ENCODE measurements around the gene GGT7.

The GGT7 gene

DNA sequence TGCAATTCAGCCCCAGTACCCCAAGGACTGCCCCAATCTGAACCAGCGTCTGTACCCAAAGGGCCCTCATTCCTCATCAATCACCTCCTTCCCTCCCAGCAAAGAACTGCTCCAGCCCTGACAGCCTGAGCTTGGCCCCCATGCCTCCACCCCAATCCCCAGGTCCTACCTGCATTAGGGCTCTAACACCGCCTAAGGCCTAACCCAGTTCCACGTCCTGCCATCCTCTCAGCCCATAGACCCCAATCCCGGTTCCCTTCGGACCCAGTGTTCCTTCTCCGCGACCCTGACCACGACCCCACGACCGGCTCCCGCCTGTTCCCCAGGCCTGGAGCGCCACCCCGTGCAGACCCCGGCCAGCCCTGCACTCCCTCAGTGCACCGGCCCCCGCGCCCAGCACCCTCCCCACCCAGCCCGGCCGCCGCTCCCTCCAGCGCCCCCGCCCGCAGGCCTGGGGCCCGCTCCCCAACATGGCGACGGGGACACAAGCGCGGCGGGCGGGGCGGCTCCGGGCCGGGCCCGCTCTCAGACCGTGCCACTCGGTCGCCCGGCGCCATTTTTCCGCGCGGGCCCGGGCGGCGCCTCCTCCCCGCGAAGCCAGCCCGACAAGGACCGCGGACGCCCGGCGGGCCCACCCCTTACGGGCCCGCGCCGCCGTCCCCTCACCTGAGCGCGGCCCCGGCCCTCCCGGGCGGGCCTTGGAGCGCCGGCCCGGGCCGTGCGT, 47.7 kb downstream of the GGT7 start:
- H3K4me3 ChIP-seq (ENCODE audit: low read depth, low read length), result peak overlapping the region; percentile 95
- DNase-seq (ENCODE audit: low read depth), result peak; percentile 80
- TF ChIP-seq MYC (IDR thresholded peaks at IDR 0.05; ENCODE audit: low read depth, low read length) (no peak), POLR2A (IDR thresholded peaks at IDR 0.05; ENCODE audit: extremely low read depth, insufficient read length) (no peak)
- TF ChIP-seq, protein P1, sequence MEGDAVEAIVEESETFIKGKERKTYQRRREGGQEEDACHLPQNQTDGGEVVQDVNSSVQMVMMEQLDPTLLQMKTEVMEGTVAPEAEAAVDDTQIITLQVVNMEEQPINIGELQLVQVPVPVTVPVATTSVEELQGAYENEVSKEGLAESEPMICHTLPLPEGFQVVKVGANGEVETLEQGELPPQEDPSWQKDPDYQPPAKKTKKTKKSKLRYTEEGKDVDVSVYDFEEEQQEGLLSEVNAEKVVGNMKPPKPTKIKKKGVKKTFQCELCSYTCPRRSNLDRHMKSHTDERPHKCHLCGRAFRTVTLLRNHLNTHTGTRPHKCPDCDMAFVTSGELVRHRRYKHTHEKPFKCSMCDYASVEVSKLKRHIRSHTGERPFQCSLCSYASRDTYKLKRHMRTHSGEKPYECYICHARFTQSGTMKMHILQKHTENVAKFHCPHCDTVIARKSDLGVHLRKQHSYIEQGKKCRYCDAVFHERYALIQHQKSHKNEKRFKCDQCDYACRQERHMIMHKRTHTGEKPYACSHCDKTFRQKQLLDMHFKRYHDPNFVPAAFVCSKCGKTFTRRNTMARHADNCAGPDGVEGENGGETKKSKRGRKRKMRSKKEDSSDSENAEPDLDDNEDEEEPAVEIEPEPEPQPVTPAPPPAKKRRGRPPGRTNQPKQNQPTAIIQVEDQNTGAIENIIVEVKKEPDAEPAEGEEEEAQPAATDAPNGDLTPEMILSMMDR (IDR thresholded peaks at IDR 0.05; ENCODE audit: low read depth, low read length), result no peak
- TF ChIP-seq, protein P2, sequence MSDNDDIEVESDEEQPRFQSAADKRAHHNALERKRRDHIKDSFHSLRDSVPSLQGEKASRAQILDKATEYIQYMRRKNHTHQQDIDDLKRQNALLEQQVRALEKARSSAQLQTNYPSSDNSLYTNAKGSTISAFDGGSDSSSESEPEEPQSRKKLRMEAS (IDR thresholded peaks at IDR 0.05; ENCODE audit: low read depth, low read length), result no peak

DNA sequence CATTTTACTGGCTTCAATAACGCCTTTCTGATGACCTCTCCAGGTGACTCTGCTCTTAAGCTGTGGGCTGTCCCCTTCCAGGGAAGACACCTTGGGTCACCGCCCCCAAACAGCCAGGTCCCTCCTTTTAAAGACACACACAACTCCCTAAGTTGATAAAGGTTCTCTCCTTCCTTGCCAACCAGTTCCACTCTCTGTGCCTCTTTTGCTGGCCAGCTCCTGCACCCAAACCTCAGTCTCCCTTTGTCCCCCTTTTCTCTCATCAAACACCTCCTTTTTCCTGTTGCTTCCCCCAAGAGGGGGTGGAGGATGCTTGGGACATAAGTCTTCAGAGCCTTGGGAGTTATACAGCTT, 48.2 kb downstream of the GGT7 start:
- TF ChIP-seq, protein P1 (IDR thresholded peaks at IDR 0.05; ENCODE audit: low read depth, low read length), result no peak
- TF ChIP-seq MYC (IDR thresholded peaks at IDR 0.05; ENCODE audit: low read depth, low read length), result 0 out of 2 replicates have a peak, but pooled peaks have one; percentile 10

DNA sequence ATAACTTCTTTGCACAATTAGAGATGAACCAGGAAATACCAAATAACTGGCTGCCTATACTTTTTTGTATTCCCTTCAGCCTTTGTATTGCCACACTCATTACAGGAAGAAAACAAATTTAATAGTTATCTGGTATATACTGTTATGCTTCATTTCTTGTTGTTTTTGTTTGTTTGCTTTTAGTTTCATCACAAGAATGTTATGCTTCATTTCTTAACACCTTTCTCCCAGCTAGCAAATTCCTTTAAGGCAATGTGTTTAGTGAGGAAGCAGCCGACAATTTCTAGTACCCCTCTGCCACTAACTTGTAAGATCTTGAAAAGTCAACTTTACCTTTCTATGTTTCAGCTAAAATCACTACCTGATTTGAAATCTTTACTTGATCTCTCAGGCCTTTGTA, 48.6 kb downstream of the GGT7 start:
- DNase-seq (ENCODE audit: low read depth), result no peak
- H3K4me3 ChIP-seq (ENCODE audit: low read depth, low read length), result peak overlapping the region; percentile 95
- TF ChIP-seq MYC (IDR thresholded peaks at IDR 0.05; ENCODE audit: low read depth, low read length) (no peak), POLR2A (IDR thresholded peaks at IDR 0.05; ENCODE audit: extremely low read depth, insufficient read length) (no peak)
- TF ChIP-seq, protein P1 (IDR thresholded peaks at IDR 0.05; ENCODE audit: low read depth, low read length), result no peak
- TF ChIP-seq, protein P2 (IDR thresholded peaks at IDR 0.05; ENCODE audit: low read depth, low read length), result no peak

More for the DNA sequence above, 48.2 kb downstream of the GGT7 start:
- DNase-seq (ENCODE audit: low read depth), result peak; percentile 76
- peak overlapping the region; percentile 95 for H3K4me3 ChIP-seq (ENCODE audit: low read depth, low read length)

DNA sequence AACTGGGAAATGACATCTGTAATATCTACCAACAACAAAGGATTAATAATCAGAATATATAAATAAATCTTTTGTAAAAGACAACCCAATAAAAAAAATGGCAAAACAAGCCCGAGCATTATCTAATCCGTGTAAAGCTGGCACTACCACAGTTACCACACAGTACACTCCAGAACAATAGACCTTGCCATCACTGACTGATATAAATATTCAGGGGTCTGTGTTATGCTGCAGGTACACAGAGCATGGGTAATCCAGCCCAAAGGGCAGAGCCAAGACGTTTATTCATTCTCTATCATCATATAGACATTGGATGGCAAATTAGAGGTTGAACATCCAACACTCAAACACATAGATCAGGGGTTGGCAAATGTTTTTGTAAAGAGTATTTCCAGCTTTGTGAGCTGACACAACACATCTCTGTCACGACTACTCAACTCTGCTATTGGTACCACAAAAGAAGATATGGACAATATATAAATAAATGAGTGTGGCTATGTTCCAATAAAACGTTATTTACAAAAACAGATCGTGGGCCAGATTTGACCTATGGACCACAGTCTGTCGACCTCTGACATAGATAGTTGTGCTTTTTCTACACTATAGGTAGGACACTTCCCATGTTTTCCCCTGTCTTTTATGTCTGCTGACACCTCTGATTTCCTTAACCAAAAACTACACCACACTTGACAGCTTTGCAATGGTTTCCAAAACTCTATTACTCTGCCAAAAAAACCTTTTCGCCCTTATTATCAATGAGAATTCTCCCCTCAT, 51.7 kb downstream of the GGT7 start:
- no peak overlapping the region for H3K4me3 ChIP-seq (ENCODE audit: low read depth, low read length)
- TF ChIP-seq, protein P1 (IDR thresholded peaks at IDR 0.05; ENCODE audit: low read depth, low read length), result no peak
- TF ChIP-seq, protein P2 (IDR thresholded peaks at IDR 0.05; ENCODE audit: low read depth, low read length), result no peak
- no peak for TF ChIP-seq MYC (IDR thresholded peaks at IDR 0.05; ENCODE audit: low read depth, low read length)
- TF ChIP-seq POLR2A (IDR thresholded peaks at IDR 0.05; ENCODE audit: extremely low read depth, insufficient read length), result no peak

DNA sequence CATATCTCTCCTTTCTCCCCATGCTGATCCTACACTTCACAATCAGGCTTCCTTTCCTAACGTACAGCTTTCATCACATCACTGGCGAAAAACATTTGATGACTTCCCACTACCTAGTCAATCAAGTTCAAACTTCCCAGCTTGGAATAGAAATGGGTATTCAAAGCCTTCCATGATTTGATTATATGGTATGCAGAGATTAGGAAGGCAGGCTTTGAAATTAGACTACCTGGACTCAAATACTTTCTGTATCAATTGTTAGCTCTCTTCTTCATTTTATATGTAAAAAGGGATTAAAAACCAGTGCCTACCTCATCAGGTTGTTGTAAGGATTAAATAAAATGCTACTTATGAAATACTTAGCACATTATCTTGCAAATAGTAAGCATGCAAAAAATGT, 54.9 kb downstream of the GGT7 start:
- no peak for DNase-seq (ENCODE audit: low read depth)
- TF ChIP-seq, protein P2 (IDR thresholded peaks at IDR 0.05; ENCODE audit: low read depth, low read length), result no peak
- TF ChIP-seq POLR2A (IDR thresholded peaks at IDR 0.05; ENCODE audit: extremely low read depth, insufficient read length) (no peak), MYC (IDR thresholded peaks at IDR 0.05; ENCODE audit: low read depth, low read length) (no peak)
- TF ChIP-seq, protein P1 (IDR thresholded peaks at IDR 0.05; ENCODE audit: low read depth, low read length), result no peak
- no peak overlapping the region for H3K4me3 ChIP-seq (ENCODE audit: low read depth, low read length)

More for the DNA sequence above, 51.7 kb downstream of the GGT7 start:
- DNase-seq (ENCODE audit: low read depth), result no peak

Measured in NB4 (cell line).